ENCODE measurements around the gene ALAD. TPM values are rescaled to one million over a fixed set of nuclear protein-coding genes. Genes with fewer than 3 reads are reported as not detected.
"Not testable (repeated sequence)": the region's sequence is repeated elsewhere in the genome, so short reads cannot be mapped to it uniquely, and the experiment has no call there.

Gene ALAD
- total RNA-seq: 10 to 100 TPM; 26.0 to 60.7 (median 39.9) TPM

DNA sequence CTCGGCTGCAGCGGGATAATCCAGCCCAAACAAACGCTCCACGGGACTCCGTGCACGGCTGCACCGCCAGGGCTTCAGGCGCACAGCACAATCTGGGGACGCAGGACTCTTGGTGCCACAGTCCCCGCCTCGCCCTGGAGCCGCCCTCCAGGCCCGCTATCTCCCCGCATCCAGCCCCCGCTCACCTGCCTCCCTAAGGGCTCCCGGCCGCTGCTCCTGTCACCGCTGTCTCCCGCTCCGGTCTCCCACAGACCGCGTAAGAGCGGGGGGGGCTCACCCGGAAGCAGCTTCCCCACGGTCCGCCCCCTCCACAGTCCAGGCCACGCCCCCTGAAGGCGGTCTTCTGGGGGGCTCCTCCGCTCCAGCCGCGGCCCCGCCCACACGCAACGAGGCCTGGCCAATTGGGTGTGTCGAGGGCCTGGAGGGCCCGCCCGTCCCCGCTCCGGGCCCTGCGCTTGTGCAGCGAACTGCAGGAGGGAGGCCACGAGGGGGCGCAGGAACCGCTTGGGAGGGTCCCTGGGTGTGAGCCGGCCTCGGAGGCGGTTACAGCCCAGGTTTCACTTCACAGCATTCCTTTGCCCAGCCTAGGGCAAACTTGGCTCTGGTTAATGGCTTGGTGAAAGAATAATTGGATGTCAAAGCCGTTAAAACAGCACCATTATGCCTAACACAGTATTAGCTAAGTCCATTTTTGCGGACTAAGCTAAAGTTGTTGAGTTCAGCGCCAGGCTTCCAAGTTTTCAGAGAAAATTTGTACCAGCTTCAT is at the start of gene ALAD:
TSS of gene ALAD (minus strand) at position 258 of the 766 bp plus-strand sequence. CDS start 7,725 bp downstream, outside the sequence.
- TF ChIP-seq, protein P1, sequence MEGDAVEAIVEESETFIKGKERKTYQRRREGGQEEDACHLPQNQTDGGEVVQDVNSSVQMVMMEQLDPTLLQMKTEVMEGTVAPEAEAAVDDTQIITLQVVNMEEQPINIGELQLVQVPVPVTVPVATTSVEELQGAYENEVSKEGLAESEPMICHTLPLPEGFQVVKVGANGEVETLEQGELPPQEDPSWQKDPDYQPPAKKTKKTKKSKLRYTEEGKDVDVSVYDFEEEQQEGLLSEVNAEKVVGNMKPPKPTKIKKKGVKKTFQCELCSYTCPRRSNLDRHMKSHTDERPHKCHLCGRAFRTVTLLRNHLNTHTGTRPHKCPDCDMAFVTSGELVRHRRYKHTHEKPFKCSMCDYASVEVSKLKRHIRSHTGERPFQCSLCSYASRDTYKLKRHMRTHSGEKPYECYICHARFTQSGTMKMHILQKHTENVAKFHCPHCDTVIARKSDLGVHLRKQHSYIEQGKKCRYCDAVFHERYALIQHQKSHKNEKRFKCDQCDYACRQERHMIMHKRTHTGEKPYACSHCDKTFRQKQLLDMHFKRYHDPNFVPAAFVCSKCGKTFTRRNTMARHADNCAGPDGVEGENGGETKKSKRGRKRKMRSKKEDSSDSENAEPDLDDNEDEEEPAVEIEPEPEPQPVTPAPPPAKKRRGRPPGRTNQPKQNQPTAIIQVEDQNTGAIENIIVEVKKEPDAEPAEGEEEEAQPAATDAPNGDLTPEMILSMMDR (IDR thresholded peaks at IDR 0.05): peak in 1 of 3 donors; percentile 54
- TF ChIP-seq POLR2A (IDR thresholded peaks at IDR 0.05): no peak
- WGBS, 2 donors: 2% methylated on average over 22 to 34 of the region's 50 CpGs
- intact Hi-C loops (cut with DNase I; ENCODE audit: low total_unique reads): no loop called here

GRCh38 chr9:113449376-113449775 is 48.3 kb upstream of the ALAD start:
- no peak overlapping the region for H3K4me3 ChIP-seq (ENCODE audit: low read depth, poor library complexity, severe bottlenecking)
- 53 to 60% methylated on average over 2 of the region's 2 CpGs for WGBS, 2 donors
- no peak for TF ChIP-seq POLR2A (IDR thresholded peaks at IDR 0.05)
- TF ChIP-seq, protein P1 (IDR thresholded peaks at IDR 0.05): no peak
- no peak for DNase-seq (ENCODE audit: low spot score in 2 of 2)
- intact Hi-C loops (cut with DNase I; ENCODE audit: low total_unique reads): loop anchor here (5.0 kb wide), 1 partner anchor 208 kb away; no protein-coding TSS in a partner anchor

More for the DNA sequence above, at the start of gene ALAD:
- H3K4me3 ChIP-seq (ENCODE audit: low read depth, poor library complexity, severe bottlenecking): peak within 1 kb of the TSS; percentile 57
- DNase-seq (ENCODE audit: low spot score in 2 of 2): peak; percentile 97 to 100

- TF ChIP-seq, protein P1 (IDR thresholded peaks at IDR 0.05): no peak
- no peak for TF ChIP-seq POLR2A (IDR thresholded peaks at IDR 0.05)
- H3K4me3 ChIP-seq (ENCODE audit: low read depth, poor library complexity, severe bottlenecking): no peak overlapping the region
- no peak for DNase-seq (ENCODE audit: low spot score in 2 of 2)
- WGBS, 2 donors: 59 to 62% methylated on average over 3 of the region's 3 CpGs
- intact Hi-C loops (cut with DNase I; ENCODE audit: low total_unique reads): loop anchor here (5.0 kb wide), 1 partner anchor 211 kb away; no protein-coding TSS in a partner anchor
Measured at GRCh38 chr9:113446323-113446740, 45.2 kb upstream of the ALAD start.

DNA sequence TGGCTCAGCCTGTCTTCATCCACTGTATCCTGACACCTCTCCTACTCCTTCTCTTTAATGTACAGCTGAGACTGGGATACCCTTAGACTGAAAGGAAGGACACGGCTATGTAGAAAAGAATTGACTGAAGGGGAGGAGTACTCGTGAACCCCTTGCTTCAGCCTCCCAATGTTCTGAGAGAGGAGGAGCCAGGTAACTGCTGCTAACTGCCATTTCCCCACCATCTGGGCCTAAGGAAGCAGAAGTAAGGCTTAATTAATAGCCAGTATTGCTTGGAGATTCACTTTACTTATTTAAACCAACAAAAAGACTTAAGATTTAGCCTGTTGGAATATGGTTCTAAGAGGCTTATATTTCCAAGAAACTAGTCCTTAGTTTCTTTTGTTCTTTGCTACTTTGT is 43.7 kb upstream of the ALAD start:
- H3K4me3 ChIP-seq (ENCODE audit: low read depth, poor library complexity, severe bottlenecking): no peak overlapping the region
- intact Hi-C loops (cut with DNase I; ENCODE audit: low total_unique reads): loop anchor here (5.0 kb wide), 1 partner anchor 213 kb away; no protein-coding TSS in a partner anchor
- TF ChIP-seq, protein P1 (IDR thresholded peaks at IDR 0.05): no peak
- TF ChIP-seq POLR2A (IDR thresholded peaks at IDR 0.05): no peak
- no peak for DNase-seq (ENCODE audit: low spot score in 2 of 2)
- 87 to 95% methylated on average over 2 of the region's 2 CpGs for WGBS, 2 donors

- intact Hi-C loops (cut with DNase I; ENCODE audit: low total_unique reads); H3K4me3 ChIP-seq (ENCODE audit: low read depth, poor library complexity, severe bottlenecking); DNase-seq (ENCODE audit: low spot score in 2 of 2): not testable (repeated sequence)
- 85 to 92% methylated on average over 1 of the region's 1 CpG for WGBS, 2 donors
Measured at GRCh38 chr9:113437716-113438115, 36.6 kb upstream of the ALAD start.

DNA sequence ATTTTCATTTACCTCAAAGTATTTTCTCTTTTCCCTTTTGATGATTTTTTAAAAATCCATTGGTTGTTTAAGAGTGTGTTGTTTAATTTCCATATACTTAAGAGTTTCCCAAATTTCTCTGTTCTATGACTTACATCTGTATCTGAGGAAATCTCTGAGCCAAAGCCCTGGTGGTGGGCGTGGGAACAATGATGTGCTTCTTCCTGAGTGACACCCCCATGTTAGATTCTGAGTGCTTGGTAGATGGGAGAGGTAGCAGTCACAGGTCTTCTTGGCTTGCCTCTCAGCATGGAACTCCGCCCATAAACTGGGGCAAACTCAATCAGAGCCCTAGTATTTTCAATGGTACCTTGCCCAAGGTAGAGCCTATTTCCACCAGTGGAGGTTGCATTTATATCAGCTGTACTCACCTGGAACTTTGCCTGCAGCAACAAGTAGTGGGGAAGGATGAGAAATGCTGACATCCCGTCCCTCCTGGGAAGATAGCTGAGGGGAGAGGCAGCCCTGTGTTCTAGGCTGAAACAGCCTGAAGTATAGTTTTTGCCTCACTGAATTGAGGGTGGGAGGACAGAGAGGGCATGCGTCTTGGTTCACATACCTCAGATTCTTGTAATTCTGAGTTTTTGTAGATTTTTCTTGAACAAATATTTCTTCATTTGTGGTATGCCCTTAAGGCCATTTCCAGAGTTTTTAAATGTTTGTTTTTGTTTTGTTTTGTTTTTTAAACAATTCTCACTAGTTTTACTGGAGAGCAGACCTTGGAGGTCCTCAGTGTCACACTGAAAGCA is 35.8 kb upstream of the ALAD start:
- no peak overlapping the region for H3K4me3 ChIP-seq (ENCODE audit: low read depth, poor library complexity, severe bottlenecking)
- TF ChIP-seq, protein P1 (IDR thresholded peaks at IDR 0.05): no peak
- TF ChIP-seq POLR2A (IDR thresholded peaks at IDR 0.05): no peak
- WGBS, 2 donors: 70 to 75% methylated on average over 4 of the region's 4 CpGs
- intact Hi-C loops (cut with DNase I; ENCODE audit: low total_unique reads): no loop called here
- DNase-seq (ENCODE audit: low spot score in 2 of 2): no peak

Measured in lower leg skin (tissue), 4 donors.